GM10266 (cell line): Measurements from ENCODE around the gene MMP24.
"Not testable (repeated sequence)": the region's sequence is repeated elsewhere in the genome, so short reads cannot be mapped to it uniquely, and the experiment has no call there.

Source experiments
- DNase-seq: peaks from one replicate; pipeline ENCODE4 v3.0.0; 2012; ENCODE audit errors: extremely low spot score
- CTCF ChIP-seq: IDR thresholded peaks from 2 replicates; pipeline ENCODE4 v1.5.1; 2012; ENCODE audit warnings: mild to moderate bottlenecking, low read depth; ENCODE audit not compliant: control insufficient read depth, insufficient read depth; ENCODE audit errors: missing control alignments

The MMP24 gene

GRCh38 chr20:35252037-35252461, 25.6 kb downstream of the MMP24 start:
- peak; percentile 45 for DNase-seq

GRCh38 chr20:35252598-35252997, 26.1 kb downstream of the MMP24 start:
- DNase-seq = not testable (repeated sequence)

More at GRCh38 chr20:35252037-35252461, 25.6 kb downstream of the MMP24 start:
- TF ChIP-seq CTCF = no peak

- DNase-seq = no peak
- TF ChIP-seq CTCF = no peak
Observed at GRCh38 chr20:35253010-35253409, 26.5 kb downstream of the MMP24 start.

GRCh38 chr20:35254448-35254999, 28.0 kb downstream of the MMP24 start:
- TF ChIP-seq CTCF = no peak
- DNase-seq = no peak

- no peak for DNase-seq
- TF ChIP-seq CTCF = no peak
Observed at GRCh38 chr20:35257175-35257909, 30.9 kb downstream of the MMP24 start.

GRCh38 chr20:35260426-35260825, 33.9 kb downstream of the MMP24 start:
- no peak for TF ChIP-seq CTCF
- no peak for DNase-seq

GRCh38 chr20:35262321-35262720, 35.8 kb downstream of the MMP24 start:
- DNase-seq = not testable (repeated sequence)

GRCh38 chr20:35262731-35263531, 36.4 kb downstream of the MMP24 start:
- not testable (repeated sequence) for DNase-seq
